Activated B cell treated with CpG ODN at 0.5 μM for 24 hours (primary cell): Measurements from ENCODE around the gene TJP2. TPM values are rescaled to one million over a fixed set of nuclear protein-coding genes. Genes with fewer than 3 reads are reported as not detected.

Experiments
- ATAC-seq: fragments of 200-7000 bp; cut with Tn5 transposase; one replicate; pipeline ENCODE4 v1.10.0; 2021; ENCODE audit warnings: low read depth, mild to moderate bottlenecking, moderate library complexity
- CTCF ChIA-PET: fragments of 350-600 bp; sonication (Branson Sonifier 250); formaldehyde crosslinking; loops from one replicate; lab custom pipeline; 2021; ENCODE audit warnings: antibody characterized with exemption; lab: Charles Lee
- POLR2A ChIA-PET: fragments of 350-600 bp; sonication (Branson Sonifier 250); formaldehyde crosslinking; loops from one replicate; lab custom pipeline; 2021; ENCODE audit warnings: antibody characterized with exemption; lab: Charles Lee
- DNase-seq: peaks from one replicate; pipeline ENCODE4 v3.0.0; 2022
- H3K27ac Mint-ChIP-seq: one replicate; pipeline ENCODE4 v1.8.0; 2020; ENCODE audit warnings: mixed read lengths
- H3K27me3 Mint-ChIP-seq: one replicate; pipeline ENCODE4 v1.8.0; 2021; ENCODE audit warnings: mixed read lengths
- H3K36me3 Mint-ChIP-seq: one replicate; pipeline ENCODE4 v1.8.0; 2021; ENCODE audit warnings: low read depth, mixed read lengths
- H3K4me1 Mint-ChIP-seq: one replicate; pipeline ENCODE4 v1.8.0; 2021; ENCODE audit warnings: mixed read lengths
- H3K4me3 Mint-ChIP-seq: one replicate; pipeline ENCODE4 v1.8.0; 2020; ENCODE audit warnings: mild to moderate bottlenecking, mixed read lengths
- H3K9me3 Mint-ChIP-seq: one replicate; pipeline ENCODE4 v1.8.0; 2020; ENCODE audit warnings: mixed read lengths
- CTCF ChIP-seq: fragments of 200-600 bp; IDR thresholded peaks from one replicate; pipeline ENCODE4 v1.8.0; 2022; ENCODE audit warnings: antibody characterized with exemption, mild to moderate bottlenecking
- intact Hi-C: fragments of 100-400 bp; cut with micrococcal nuclease; formaldehyde crosslinking; loops from one replicate; pipeline ENCODE4 v1.15.1; 2024
- total RNA-seq: library from RNA; stranded (reverse); gene quantifications from 2 replicates; pipeline ENCODE4 v1.2.3, GENCODE V29; 2022

TJP2 gene
- total RNA-seq, 1 donor from 2014 or later, result 4.7 TPM

- ATAC-seq (no peak), DNase-seq (no peak)
- intact Hi-C loops, result no loop called here
- Mint-ChIP-seq H3K27ac (no peak overlapping the region), H3K36me3 (no peaks in the 10 kb centered on the region), H3K4me1 (no peaks in the 10 kb centered on the region), H3K27me3 (peaks cover 15% of the 10 kb centered on the region), H3K4me3 (no peak overlapping the region), H3K9me3 (peaks cover 6% of the 10 kb centered on the region)
- CTCF ChIA-PET, result no interaction called here
- TF ChIP-seq CTCF, result no peak
- POLR2A ChIA-PET, result no interaction called here
Observed at GRCh38 chr9:69317894-69318293, 143.8 kb downstream of the TJP2 start.

- Mint-ChIP-seq H3K4me1 (no peaks in the 10 kb centered on the region), H3K9me3 (no peaks in the 10 kb centered on the region), H3K36me3 (no peaks in the 10 kb centered on the region), H3K4me3 (no peak overlapping the region), H3K27ac (no peak overlapping the region), H3K27me3 (peaks cover 24% of the 10 kb centered on the region)
- ChIA-PET POLR2A (no interaction called here), CTCF (interaction anchor here (0.5 kb wide), 1 partner anchor 233 kb away, joined by 4 read pairs; no protein-coding TSS in a partner anchor)
- no peak for DNase-seq
- intact Hi-C loops, result no loop called here
- no peak for TF ChIP-seq CTCF
- no peak for ATAC-seq
Observed at GRCh38 chr9:69319324-69320025, 145.4 kb downstream of the TJP2 start.

GRCh38 chr9:69322256-69322655 lies 148.2 kb downstream of the TJP2 start:
- Mint-ChIP-seq H3K4me3 (no peak overlapping the region), H3K9me3 (no peaks in the 10 kb centered on the region)
- POLR2A ChIA-PET, result no interaction called here

GRCh38 chr9:69323861-69324260 lies 149.8 kb downstream of the TJP2 start:
- peaks cover 36% of the 10 kb centered on the region for H3K27me3 Mint-ChIP-seq
- ATAC-seq (no peak), DNase-seq (no peak)
- H3K9me3 Mint-ChIP-seq, result no peaks in the 10 kb centered on the region
- peaks cover 6% of the 10 kb centered on the region for H3K4me1 Mint-ChIP-seq
- no peaks in the 10 kb centered on the region for H3K36me3 Mint-ChIP-seq
- intact Hi-C loops, result no loop called here
- no peak overlapping the region for H3K4me3 Mint-ChIP-seq
- H3K27ac Mint-ChIP-seq, result no peak overlapping the region
- CTCF ChIA-PET, result interaction anchor here (0.7 kb wide), 1 partner anchor 18 kb away, joined by 3 read pairs; no protein-coding TSS in a partner anchor
- POLR2A ChIA-PET, result no interaction called here
- TF ChIP-seq CTCF, result no peak

More at GRCh38 chr9:69322256-69322655, 148.2 kb downstream of the TJP2 start:
- H3K27ac Mint-ChIP-seq, result no peak overlapping the region
- no peak for TF ChIP-seq CTCF
- ATAC-seq (no peak), DNase-seq (no peak)
- peaks cover 6% of the 10 kb centered on the region for H3K4me1 Mint-ChIP-seq
- H3K27me3 Mint-ChIP-seq, result peaks cover 38% of the 10 kb centered on the region
- H3K36me3 Mint-ChIP-seq, result no peaks in the 10 kb centered on the region
- intact Hi-C loops, result no loop called here
- CTCF ChIA-PET, result no interaction called here

Other genes with a start within 250 kb of the TJP2 start
- not detected in 2 replicates for gene PRKACG, start 160.2 kb upstream of the TJP2 start, total RNA-seq
- gene FXN, start 138.5 kb upstream of the TJP2 start, total RNA-seq, result 12.7 and 17.7 TPM in 2 replicates
- not detected in 2 replicates for gene ENTREP1, start 150.9 kb downstream of the TJP2 start, total RNA-seq